ENCODE results near the gene TRIM4.
A peak's percentile ranks its signal among the peaks of the same experiment; 100 is the strongest.
"Not testable (repeated sequence)": the region's sequence is repeated elsewhere in the genome, so short reads cannot be mapped to it uniquely, and the experiment has no call there.

The TRIM4 gene

GRCh38 chr7:99918959-99919813, at the start of gene TRIM4:
TRIM4 (minus strand) TSS chr7:99919530; CDS start chr7:99919401, 129 bp downstream.
- FAIRE-seq = no peak

GRCh38 chr7:99958564-99959227, 39.4 kb upstream of the TRIM4 start:
- FAIRE-seq = no peak

- no peak for FAIRE-seq
Observed at GRCh38 chr7:99955247-99955646, 35.9 kb upstream of the TRIM4 start.

- FAIRE-seq = not testable (repeated sequence)
Observed at GRCh38 chr7:99954643-99955042, 35.3 kb upstream of the TRIM4 start.

- FAIRE-seq = no peak
Observed at GRCh38 chr7:99953649-99954048, 34.3 kb upstream of the TRIM4 start.

- FAIRE-seq = peak; percentile 92
Observed at GRCh38 chr7:99952649-99953048, 33.3 kb upstream of the TRIM4 start.

GRCh38 chr7:99950819-99951218, 31.5 kb upstream of the TRIM4 start:
- not testable (repeated sequence) for FAIRE-seq

- FAIRE-seq = no peak
Observed at GRCh38 chr7:99949645-99950228, 30.4 kb upstream of the TRIM4 start.

- no peak for FAIRE-seq
Observed at GRCh38 chr7:99947608-99948007, 28.3 kb upstream of the TRIM4 start.

GRCh38 chr7:99944497-99945070, 25.3 kb upstream of the TRIM4 start:
- no peak for FAIRE-seq

GRCh38 chr7:99943641-99944496, 24.5 kb upstream of the TRIM4 start:
- no peak for FAIRE-seq

GRCh38 chr7:99938296-99938695, 19.0 kb upstream of the TRIM4 start:
- FAIRE-seq = no peak

GRCh38 chr7:99935009-99935408, 15.7 kb upstream of the TRIM4 start:
- not testable (repeated sequence) for FAIRE-seq

- no peak for FAIRE-seq
Observed at GRCh38 chr7:99930376-99930775, 11.0 kb upstream of the TRIM4 start.

GRCh38 chr7:99929730-99930053, 10.4 kb upstream of the TRIM4 start:
- no peak for FAIRE-seq

GRCh38 chr7:99928994-99929729, 9.8 kb upstream of the TRIM4 start, which contains the start of gene GJC3:
GJC3 (minus strand) TSS chr7:99929620; CDS start chr7:99929620, 0 bp downstream.
- FAIRE-seq = no peak

GRCh38 chr7:99928188-99928587, 8.9 kb upstream of the TRIM4 start:
- no peak for FAIRE-seq

GRCh38 chr7:99927536-99927935, 8.2 kb upstream of the TRIM4 start:
- no peak for FAIRE-seq

- FAIRE-seq = no peak
Observed at GRCh38 chr7:99926321-99926720, 7.0 kb upstream of the TRIM4 start.

GRCh38 chr7:99923200-99923599, 3.9 kb upstream of the TRIM4 start:
- no peak for FAIRE-seq

GRCh38 chr7:99920149-99920548, 819 bp upstream of the TRIM4 start:
- FAIRE-seq = no peak

- FAIRE-seq = no peak
Observed at GRCh38 chr7:99919814-99920112, 433 bp upstream of the TRIM4 start.

Data from endometrium (tissue), 2 donors.